Measurements from ENCODE around the gene LARP1.
"Not testable (repeated sequence)": the region's sequence is repeated elsewhere in the genome, so short reads cannot be mapped to it uniquely, and the experiment has no call there.

Gene LARP1

DNA sequence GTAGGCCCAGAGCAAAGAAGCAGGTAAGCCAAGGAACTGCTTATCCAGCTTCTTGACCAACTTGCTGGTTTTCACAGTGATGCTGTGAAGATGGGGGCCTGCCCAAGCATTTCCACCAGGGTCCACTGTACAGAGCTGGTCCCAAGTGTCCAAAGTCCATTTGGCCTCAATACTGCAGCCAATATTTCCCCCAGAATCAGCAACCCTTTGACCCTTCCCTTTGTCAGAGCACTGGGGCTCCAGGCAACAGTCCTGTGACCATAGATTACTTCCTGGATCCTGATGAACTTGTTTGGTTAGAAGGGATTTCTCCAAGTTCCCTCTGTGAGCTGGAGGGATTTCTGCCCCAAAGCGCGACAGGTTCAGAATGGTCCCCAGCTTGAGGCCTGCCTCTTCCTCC lies 68.9 kb downstream of the LARP1 start:
- DNase-seq (ENCODE audit: low read depth): no peak
- no peak for TF ChIP-seq CTCF (conservative IDR thresholded peaks at IDR 0.05; ENCODE audit: low read depth, low read length)
- no peak overlapping the region for H3K4me3 ChIP-seq (ENCODE audit: low read depth, low read length)

DNA sequence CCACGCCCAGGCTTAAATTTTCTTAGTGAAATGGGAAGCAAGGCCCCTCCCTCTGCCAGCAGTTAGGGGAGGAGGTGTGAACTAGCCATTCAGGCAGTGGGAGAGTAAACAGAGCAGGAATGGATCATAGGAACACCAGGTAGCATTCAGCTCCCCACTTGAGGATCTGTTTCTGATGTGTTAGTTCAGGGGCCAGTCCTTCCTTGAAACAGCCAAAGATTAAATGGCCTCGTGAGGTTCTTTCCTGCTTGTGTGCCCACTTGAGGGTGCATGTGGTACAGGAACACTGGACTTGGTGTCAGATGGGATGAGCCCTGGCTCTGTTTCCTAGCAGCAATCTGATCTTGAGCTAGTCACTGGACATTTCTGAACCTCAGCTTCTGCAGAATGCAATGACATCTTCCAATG lies 74.0 kb downstream of the LARP1 start:
- no peak overlapping the region for H3K4me3 ChIP-seq (ENCODE audit: low read depth, low read length)
- no peak for TF ChIP-seq CTCF (conservative IDR thresholded peaks at IDR 0.05; ENCODE audit: low read depth, low read length)
- DNase-seq (ENCODE audit: low read depth): no peak

GRCh38 chr5:154829589-154830218 lies 74.5 kb downstream of the LARP1 start:
- TF ChIP-seq CTCF (conservative IDR thresholded peaks at IDR 0.05; ENCODE audit: low read depth, low read length): no peak
- H3K4me3 ChIP-seq (ENCODE audit: low read depth, low read length): no peak overlapping the region
- DNase-seq (ENCODE audit: low read depth): no peak

DNA sequence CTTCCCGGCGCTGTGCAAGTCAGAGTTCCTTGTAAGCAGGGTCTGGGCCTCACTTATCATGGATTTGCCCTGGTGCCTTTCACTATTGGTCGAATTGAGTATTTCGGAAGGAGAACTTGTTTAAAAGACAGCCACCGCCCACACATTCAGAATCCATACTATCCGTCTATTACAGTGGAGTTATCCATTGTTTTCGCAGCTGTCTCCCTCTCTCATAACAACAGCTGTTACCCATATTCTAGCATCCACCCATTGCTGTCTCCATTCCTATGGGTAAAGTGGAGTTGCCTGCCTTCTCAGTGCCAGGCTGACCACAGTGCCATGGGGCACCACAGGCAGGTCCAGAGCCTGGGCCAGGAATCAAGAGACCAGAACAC lies 75.0 kb downstream of the LARP1 start:
- no peak overlapping the region for H3K4me3 ChIP-seq (ENCODE audit: low read depth, low read length)
- DNase-seq (ENCODE audit: low read depth): no peak
- no peak for TF ChIP-seq CTCF (conservative IDR thresholded peaks at IDR 0.05; ENCODE audit: low read depth, low read length)

GRCh38 chr5:154830596-154830995 lies 75.4 kb downstream of the LARP1 start:
- no peak overlapping the region for H3K4me3 ChIP-seq (ENCODE audit: low read depth, low read length)
- no peak for TF ChIP-seq CTCF (conservative IDR thresholded peaks at IDR 0.05; ENCODE audit: low read depth, low read length)
- no peak for DNase-seq (ENCODE audit: low read depth)

DNA sequence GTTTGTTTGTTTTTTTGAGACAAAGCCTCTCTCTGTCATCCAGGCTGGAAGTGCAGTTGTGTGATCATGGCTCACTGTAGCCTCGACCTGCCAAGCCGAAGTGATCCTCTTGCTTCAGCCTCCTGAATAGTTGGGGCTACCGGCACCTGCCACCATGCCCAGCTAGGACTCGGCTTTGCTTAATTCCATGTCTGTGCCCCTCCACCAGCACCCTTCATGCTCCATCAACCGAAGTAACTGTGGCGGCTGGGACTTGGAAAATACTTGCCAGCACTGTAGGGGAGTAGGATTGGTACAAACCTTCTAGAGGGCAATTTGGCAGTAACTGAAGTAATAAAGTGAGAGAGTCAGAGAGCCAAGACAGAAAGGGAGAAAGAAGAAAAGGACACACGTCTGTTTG lies 76.3 kb downstream of the LARP1 start:
- no peak overlapping the region for H3K4me3 ChIP-seq (ENCODE audit: low read depth, low read length)
- TF ChIP-seq CTCF (conservative IDR thresholded peaks at IDR 0.05; ENCODE audit: low read depth, low read length): no peak
- no peak for DNase-seq (ENCODE audit: low read depth)

- not testable (repeated sequence) for H3K4me3 ChIP-seq (ENCODE audit: low read depth, low read length); DNase-seq (ENCODE audit: low read depth)
These were observed 77.6 kb downstream of the LARP1 start for GRCh38 chr5:154832804-154833203.
